Measurements from ENCODE around the gene KATNB1.

DNA sequence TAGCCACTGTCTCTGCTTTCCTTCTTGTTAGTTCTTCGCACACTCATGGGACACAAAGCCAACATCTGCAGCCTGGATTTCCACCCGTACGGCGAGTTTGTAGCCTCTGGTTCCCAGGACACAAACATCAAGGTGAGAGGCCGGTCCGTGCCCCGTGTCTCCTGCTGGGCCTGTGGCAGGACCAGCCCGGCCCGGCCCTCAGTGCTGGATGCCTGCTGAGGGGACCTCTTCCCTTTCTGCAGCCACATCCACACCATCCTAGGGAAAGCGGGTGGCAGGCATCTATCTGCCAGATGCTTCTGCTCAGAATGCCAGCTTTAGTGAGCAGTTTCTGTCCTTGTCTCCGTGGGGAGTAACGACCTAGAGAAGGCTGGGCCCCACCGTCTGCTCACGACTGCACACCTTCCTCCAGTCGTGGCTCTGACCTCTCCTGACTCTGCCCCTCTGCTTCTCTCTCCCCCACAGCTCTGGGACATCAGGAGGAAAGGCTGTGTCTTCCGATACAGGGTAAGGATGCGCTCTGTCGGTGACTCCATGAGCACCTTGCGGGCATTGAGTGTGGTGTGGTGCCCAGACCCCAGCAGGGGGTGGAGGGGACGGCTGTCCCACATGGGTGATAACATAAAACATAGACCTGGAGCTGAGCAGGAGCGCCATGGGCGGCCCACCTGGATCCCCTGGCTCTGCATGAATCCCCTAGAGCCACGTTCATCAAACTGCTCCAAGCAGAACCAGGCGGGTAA is 15.4 kb downstream of the KATNB1 start:
- TF ChIP-seq, protein P1, sequence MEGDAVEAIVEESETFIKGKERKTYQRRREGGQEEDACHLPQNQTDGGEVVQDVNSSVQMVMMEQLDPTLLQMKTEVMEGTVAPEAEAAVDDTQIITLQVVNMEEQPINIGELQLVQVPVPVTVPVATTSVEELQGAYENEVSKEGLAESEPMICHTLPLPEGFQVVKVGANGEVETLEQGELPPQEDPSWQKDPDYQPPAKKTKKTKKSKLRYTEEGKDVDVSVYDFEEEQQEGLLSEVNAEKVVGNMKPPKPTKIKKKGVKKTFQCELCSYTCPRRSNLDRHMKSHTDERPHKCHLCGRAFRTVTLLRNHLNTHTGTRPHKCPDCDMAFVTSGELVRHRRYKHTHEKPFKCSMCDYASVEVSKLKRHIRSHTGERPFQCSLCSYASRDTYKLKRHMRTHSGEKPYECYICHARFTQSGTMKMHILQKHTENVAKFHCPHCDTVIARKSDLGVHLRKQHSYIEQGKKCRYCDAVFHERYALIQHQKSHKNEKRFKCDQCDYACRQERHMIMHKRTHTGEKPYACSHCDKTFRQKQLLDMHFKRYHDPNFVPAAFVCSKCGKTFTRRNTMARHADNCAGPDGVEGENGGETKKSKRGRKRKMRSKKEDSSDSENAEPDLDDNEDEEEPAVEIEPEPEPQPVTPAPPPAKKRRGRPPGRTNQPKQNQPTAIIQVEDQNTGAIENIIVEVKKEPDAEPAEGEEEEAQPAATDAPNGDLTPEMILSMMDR (IDR thresholded peaks at IDR 0.05) = no peak
- TF ChIP-seq POLR2A (IDR thresholded peaks at IDR 0.05) = no peak
